Activated CD4-positive, CD25-positive, alpha-beta regulatory T cell treated with anti-CD3 and anti-CD28 coated beads, Interleukin-2, amount 50 U/mL, for 72 hours (primary cell): ENCODE data around the gene CCDC57.

Source experiments
- DNase-seq: peaks from one replicate; pipeline ENCODE4 v3.0.0; 2021

CCDC57 gene

DNA sequence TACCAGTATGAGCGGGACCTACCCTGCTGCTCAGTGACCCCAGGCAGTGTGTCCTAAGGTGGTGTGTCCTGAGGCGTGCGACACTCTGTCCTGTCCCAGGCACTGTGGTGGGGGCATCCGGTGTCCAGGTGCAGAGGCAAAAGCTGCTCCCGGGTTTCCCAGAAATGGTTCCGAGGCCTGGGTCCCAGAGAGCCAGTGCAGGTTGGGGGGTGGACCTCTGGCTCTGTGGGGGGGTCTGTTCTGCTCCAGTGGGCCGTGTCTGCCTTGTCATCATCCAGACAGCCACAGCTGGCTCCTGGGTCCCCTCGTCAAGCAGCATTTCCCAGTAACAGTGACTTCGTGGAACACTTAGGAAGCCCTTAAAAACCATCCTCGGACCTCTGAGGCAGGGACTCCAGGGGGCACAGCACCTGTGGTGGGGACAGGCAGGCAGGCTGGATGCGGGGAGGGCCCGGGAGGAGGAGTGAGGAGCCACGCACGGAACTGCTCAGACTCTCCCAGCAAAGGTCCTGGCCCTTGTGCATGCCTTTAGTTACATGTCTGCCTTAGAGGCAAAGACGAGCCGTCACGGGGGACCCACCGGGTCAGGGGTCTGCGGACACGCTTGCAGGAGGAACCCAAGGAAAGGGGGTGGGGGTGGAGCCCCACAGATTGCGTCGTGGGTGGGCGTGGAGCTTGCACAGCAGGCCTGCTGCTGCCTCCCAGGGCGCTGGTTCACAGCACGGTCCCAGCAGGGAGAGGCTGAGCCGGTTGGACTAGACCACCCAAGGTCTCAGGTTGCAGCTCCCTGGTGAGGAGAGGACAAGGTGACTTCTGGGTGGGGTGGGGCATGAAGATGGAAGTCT lies 21.8 kb upstream of the CCDC57 start:
- DNase-seq: no peak

- no peak for DNase-seq
Observed at GRCh38 chr17:82232876-82233785, 20.5 kb upstream of the CCDC57 start.

GRCh38 chr17:82232322-82232820 lies 19.7 kb upstream of the CCDC57 start:
- no peak for DNase-seq

DNA sequence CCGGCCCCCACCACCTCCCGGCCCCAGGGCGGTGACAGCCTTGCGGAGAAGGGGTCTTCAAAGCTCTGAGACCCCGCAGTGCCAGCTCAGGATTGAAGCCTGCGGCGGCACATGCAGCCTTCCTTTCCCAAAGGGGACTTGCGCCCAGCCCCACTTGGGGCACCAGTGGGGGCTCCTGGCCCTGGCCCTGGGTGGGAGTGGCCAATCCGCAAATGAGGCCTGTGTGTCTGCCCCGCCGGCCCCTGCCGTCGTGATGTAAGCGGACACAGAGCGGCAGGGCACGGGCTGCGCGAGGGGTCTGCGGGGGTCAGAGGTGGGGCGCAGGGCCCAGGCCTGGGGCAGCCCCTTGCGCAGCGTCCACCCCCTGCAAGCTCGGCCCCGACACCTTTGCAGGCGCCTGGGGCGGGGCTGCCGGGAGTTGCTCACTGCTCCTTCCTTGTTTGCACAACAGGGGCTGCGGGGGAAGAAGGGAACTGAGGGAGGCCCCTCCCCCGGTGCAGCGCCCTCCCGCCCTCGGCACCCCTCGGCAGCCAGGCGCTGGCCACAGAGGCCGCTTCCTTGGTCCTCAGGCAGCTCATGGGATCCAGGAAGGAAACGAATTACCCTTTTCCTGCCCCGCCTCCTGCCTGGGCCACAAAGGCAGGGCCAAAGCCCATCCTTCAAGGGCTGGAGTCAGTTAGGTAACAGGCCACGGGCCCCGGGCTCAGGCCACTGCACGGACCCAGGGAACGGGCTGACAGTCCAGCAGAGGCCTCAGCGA lies 19.1 kb upstream of the CCDC57 start:
- DNase-seq: no peak

DNA sequence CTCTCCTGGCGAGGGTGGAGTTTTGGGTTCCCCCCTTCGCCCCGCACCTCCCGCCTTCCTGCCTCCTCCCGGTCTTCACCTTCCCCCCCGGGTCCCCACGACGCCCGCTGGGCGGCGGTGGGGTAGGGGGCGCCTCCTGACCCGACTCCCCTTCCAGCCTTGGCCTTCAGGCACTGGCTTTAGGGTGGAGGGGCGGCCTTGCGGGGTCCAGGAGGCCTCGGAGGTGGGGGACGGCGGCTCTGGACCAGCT lies 18.6 kb upstream of the CCDC57 start:
- DNase-seq: no peak

- peak; percentile 63 for DNase-seq
Observed at GRCh38 chr17:82230609-82231311, 18.1 kb upstream of the CCDC57 start.

GRCh38 chr17:82229698-82230608 lies 17.3 kb upstream of the CCDC57 start:
- DNase-seq: no peak

- DNase-seq: no peak
Observed at GRCh38 chr17:82228842-82229697, 16.4 kb upstream of the CCDC57 start, which contains the start of gene SLC16A3. SLC16A3 (plus strand) TSS chr17:82229042; CDS start chr17:82236009, 6,967 bp downstream.

GRCh38 chr17:82228278-82228841 lies 15.7 kb upstream of the CCDC57 start:
- peak; percentile 63 for DNase-seq

GRCh38 chr17:82227629-82228277 lies 15.1 kb upstream of the CCDC57 start:
- DNase-seq: no peak

DNA sequence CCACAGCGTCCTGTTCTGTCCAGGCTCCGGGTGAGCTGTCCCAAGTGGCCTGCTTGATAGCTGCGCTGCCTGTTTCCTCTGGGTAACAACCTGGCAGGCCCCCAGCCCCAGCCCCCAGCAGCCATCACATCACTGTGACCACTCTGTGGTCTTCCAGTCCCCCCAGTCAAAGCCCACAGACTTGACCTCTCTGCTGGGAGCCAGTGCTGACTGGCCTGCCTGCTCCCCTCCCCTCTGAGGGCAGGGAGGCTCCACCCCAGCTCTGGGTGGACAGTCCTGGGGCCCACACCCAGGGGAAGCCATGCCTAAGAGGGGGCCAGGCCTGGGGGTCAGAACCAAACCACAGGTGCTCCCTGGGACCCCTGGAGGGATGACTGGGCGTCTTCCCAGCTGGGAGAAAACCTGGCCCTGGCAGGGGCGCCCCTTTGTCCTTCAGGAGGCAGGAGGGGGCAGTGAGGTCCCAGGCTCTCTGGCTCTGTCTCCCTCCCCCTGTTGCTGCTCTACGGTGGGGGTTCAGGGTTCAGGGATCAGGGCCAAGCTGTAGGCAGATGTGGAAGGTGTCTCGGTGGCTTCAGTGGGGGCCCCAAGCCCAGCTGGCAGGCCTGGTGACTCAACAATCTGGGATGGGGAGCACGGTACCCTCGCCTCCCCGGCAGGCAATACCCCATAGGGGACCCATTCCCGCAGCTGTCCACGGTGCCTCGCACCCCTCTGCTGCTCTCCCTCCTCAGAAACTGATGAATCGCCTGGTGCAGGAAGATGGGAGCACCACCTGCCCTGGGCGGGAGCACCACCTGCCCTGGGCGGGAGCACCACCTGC lies 14.4 kb upstream of the CCDC57 start:
- DNase-seq: no peak

- no peak for DNase-seq
Observed at GRCh38 chr17:82226146-82226808, 13.6 kb upstream of the CCDC57 start.

- DNase-seq: no peak
Observed at GRCh38 chr17:82225368-82226029, 12.9 kb upstream of the CCDC57 start.

DNA sequence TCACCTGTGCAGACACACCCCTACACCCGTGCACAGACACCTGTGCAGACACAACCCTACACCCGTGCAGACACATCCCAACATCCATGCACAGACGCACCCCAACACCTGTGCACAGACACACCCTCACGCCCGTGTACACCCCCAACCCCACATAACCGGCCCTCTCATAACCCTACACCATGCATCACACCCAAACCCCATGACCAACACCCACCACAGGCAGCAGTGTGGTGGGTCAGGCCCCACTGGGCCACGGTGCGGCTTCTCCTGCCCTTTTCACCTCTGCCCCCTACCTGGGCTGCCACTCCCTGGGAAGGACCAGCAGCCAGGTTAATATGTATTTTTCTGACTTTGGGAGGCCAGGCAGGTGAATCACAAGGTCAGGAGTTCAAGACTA lies 12.0 kb upstream of the CCDC57 start:
- DNase-seq: no peak

GRCh38 chr17:82223517-82223916 lies 10.9 kb upstream of the CCDC57 start:
- DNase-seq: no peak

DNA sequence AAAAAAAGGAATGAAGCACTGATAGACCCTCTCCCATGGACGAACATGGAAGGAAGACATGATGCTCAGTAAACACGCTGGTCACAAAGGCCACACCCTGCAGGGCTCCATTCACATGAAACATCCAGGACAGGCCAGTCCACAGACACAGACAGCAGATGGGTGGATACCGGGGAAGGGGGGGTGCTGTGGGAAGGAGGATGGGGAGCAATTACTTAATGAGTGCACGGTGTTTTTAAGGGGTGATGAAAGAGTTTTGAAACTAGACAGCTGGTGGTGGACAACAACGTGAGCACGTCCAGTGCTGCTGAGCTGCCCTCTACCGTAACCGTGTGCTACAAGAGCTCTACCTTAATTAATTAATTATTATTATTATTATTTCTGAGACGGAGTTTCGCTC lies 10.2 kb upstream of the CCDC57 start:
- DNase-seq: no peak

DNA sequence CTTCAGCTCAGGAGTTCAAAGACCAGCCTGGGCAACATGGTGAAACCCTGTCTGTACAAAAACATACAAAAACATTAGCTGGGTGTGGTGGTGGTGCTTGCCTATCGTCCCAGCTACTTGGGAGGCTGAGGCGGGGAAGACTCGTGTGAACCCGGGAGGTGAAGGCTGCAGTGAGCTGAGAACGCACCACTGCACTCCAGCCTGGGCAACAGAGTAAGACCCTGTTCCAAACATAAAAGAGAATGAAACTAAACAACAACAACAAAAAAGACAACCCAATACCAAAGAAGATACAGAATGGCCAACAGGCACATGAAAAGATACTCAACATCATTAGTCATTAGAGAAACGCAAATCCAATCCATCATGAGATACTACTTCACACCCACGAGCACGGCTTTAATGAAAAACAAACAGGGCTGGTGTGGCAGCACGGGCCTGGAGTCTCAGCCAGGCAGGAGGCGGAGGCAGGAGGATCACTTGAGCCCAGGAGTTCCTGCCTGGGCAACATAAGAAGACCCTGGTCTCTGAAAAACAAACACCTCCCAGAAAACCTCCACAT lies 8.8 kb upstream of the CCDC57 start:
- no peak for DNase-seq
